Measurements from ENCODE around the gene ANKRD11.

- no peak for TF ChIP-seq CTCF (IDR thresholded peaks at IDR 0.05; ENCODE audit: low read length)
- TF ChIP-seq EZH2 (optimal IDR thresholded peaks at IDR 0.05; ENCODE audit: low read depth, low read length), result no peak
Observed at GRCh38 chr16:89395150-89396142, 94.9 kb downstream of the ANKRD11 start.

Data from MM.1S (cell line).